ENCODE data around the gene STXBP5.

STXBP5 gene

DNA sequence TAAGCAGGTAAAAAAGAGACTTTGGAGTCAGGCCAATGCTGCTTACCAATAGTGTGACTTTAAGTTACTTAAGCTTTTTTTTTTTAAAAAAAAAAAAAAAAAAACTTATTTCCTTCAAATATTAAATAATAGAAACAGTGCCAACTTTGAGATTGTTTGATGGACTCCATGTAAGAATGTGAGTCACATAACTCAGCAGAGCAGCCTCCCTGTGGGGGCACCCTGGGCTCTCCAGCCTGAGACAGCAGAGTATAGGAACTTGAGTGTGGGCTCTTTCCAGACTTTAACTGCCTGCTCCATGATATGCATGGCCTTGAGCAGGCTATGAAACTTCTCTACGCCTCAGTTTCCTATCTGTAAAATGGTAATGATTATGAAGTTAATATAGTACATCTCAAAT is 190.9 kb downstream of the STXBP5 start:
- intact Hi-C loops (cut with DNase I; ENCODE audit: low total_unique reads): no loop called here
- TF ChIP-seq CTCF (IDR thresholded peaks at IDR 0.05): no peak
- no peaks in the 10 kb centered on the region for H3K4me1 ChIP-seq
- no peaks in the 10 kb centered on the region for H3K27me3 ChIP-seq
- DNase-seq: no peak
- H3K27ac ChIP-seq: no peak overlapping the region
- H3K4me3 ChIP-seq: no peak overlapping the region
- no peaks in the 10 kb centered on the region for H3K9me3 ChIP-seq
- no peaks in the 10 kb centered on the region for H3K36me3 ChIP-seq

- H3K4me1 ChIP-seq: no peaks in the 10 kb centered on the region
- H3K36me3 ChIP-seq: no peaks in the 10 kb centered on the region
- no peak overlapping the region for H3K27ac ChIP-seq
- H3K4me3 ChIP-seq: no peak overlapping the region
- TF ChIP-seq CTCF (IDR thresholded peaks at IDR 0.05): no peak
- H3K9me3 ChIP-seq: no peaks in the 10 kb centered on the region
- no peak for DNase-seq
- no peaks in the 10 kb centered on the region for H3K27me3 ChIP-seq
- intact Hi-C loops (cut with DNase I; ENCODE audit: low total_unique reads): no loop called here
Observed at GRCh38 chr6:147397306-147397705, 193.1 kb downstream of the STXBP5 start.

GRCh38 chr6:147400968-147401367 is 196.8 kb downstream of the STXBP5 start:
- DNase-seq: no peak

GRCh38 chr6:147401779-147402178 is 197.6 kb downstream of the STXBP5 start:
- no peak for TF ChIP-seq CTCF (IDR thresholded peaks at IDR 0.05)
- H3K4me1 ChIP-seq: no peaks in the 10 kb centered on the region
- no peak for DNase-seq
- H3K36me3 ChIP-seq: no peaks in the 10 kb centered on the region
- intact Hi-C loops (cut with DNase I; ENCODE audit: low total_unique reads): no loop called here
- no peak overlapping the region for H3K4me3 ChIP-seq
- H3K27me3 ChIP-seq: no peaks in the 10 kb centered on the region
- no peak overlapping the region for H3K27ac ChIP-seq
- H3K9me3 ChIP-seq: no peaks in the 10 kb centered on the region

More at GRCh38 chr6:147400968-147401367, 196.8 kb downstream of the STXBP5 start:
- Histone ChIP-seq H3K4me3 (no peak overlapping the region), H3K36me3 (no peaks in the 10 kb centered on the region), H3K27ac (no peak overlapping the region), H3K9me3 (no peaks in the 10 kb centered on the region), H3K4me1 (no peaks in the 10 kb centered on the region), H3K27me3 (no peaks in the 10 kb centered on the region)
- intact Hi-C loops (cut with DNase I; ENCODE audit: low total_unique reads): no loop called here
- TF ChIP-seq CTCF (IDR thresholded peaks at IDR 0.05): no peak

DNA sequence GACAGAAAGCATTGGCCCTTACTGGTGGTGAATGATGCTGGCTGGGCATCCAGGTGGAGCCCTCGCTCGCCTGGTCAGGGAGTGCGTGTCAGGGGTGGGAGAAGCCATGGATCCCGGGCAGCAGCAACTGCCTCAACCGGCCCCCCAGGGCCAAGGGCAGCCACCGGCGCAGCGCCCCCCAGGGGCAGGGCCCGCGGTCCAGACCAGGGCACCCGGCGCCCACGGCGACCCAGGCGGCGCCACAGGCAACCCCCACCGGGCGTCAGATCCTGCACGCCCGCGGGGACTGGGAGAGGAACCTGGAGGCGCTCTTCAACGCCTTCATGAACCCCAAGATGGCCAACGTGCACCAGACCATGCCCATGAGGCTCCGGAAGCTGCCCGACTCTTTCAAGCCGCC is 202.6 kb downstream of the STXBP5 start:
- no peak for TF ChIP-seq CTCF (IDR thresholded peaks at IDR 0.05)
- Histone ChIP-seq H3K9me3 (no peaks in the 10 kb centered on the region), H3K27me3 (no peaks in the 10 kb centered on the region), H3K4me3 (no peak overlapping the region), H3K4me1 (no peaks in the 10 kb centered on the region), H3K36me3 (no peaks in the 10 kb centered on the region), H3K27ac (no peak overlapping the region)
- intact Hi-C loops (cut with DNase I; ENCODE audit: low total_unique reads): no loop called here
- DNase-seq: no peak

DNA sequence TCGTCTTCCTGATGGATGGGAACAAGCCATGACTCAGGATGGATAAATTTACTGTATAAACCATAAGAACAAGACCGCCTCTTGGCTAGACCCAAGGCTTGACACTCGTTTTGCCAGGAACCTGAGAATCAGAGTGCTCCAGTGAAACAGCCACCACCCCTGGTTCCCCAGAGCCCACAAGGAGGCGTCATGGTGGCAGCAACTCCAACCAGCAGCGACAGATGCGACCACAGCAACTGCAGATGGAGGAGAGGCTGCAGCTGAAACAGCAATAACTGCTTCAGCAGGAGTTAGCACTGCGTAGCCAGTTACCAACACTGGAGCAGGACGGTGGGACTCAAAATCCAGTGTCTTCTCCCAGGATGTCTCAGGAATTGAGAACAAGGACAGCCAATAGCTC is 203.4 kb downstream of the STXBP5 start:
- Histone ChIP-seq H3K4me3 (no peak overlapping the region), H3K27ac (no peak overlapping the region), H3K36me3 (no peaks in the 10 kb centered on the region), H3K27me3 (no peaks in the 10 kb centered on the region), H3K4me1 (no peaks in the 10 kb centered on the region), H3K9me3 (no peaks in the 10 kb centered on the region)
- TF ChIP-seq CTCF (IDR thresholded peaks at IDR 0.05): no peak
- intact Hi-C loops (cut with DNase I; ENCODE audit: low total_unique reads): no loop called here
- no peak for DNase-seq
